Heart left ventricle (tissue), 16 donors: ENCODE measurements around the gene RRAGC. TPM values are rescaled to one million over a fixed set of nuclear protein-coding genes. Genes with fewer than 3 reads are reported as not detected.

Source experiments
- ATAC-seq, 4 donors: fragments of 200-7000 bp; cut with Tn5 transposase; one replicate each; pipeline ENCODE4 v1.9.1; 2020 to 2022; ENCODE audit warnings: moderate library complexity in 4 of 4, mild to moderate bottlenecking in 3 of 4, moderate number of reproducible peaks in 1 of 4
- DNase-seq, 5 donors: peaks; one replicate each; pipeline ENCODE4 v3.0.0-alpha.2; 2020
- H3K27ac ChIP-seq, 12 donors: fragments of 200-600 bp; sonication (generic) in 4 of 12; one replicate each; pipeline versions ENCODE4 v1.5.0 to v1.8.0; 2016 to 2022; ENCODE audit warnings: mild to moderate bottlenecking in 2 of 12
- H3K27me3 ChIP-seq, 9 donors: fragments of 200-600 bp; sonication (generic) in 2 of 9; one replicate each; pipeline versions ENCODE4 v1.5.1 to v1.8.0; 2016 to 2022; ENCODE audit warnings: mild to moderate bottlenecking in 3 of 9
- H3K36me3 ChIP-seq, 9 donors: fragments of 200-600 bp; sonication (generic) in 2 of 9; one replicate each; pipeline versions ENCODE4 v1.5.0 to v1.8.0; 2018 to 2022; ENCODE audit warnings: mild to moderate bottlenecking in 2 of 9
- H3K4me1 ChIP-seq, 12 donors: fragments of 200-600 bp; sonication (generic) in 4 of 12; one replicate each; pipeline versions ENCODE4 v1.5.0 to v1.8.0; 2016 to 2022; ENCODE audit warnings: mild to moderate bottlenecking in 3 of 12
- H3K4me3 ChIP-seq, 12 donors: fragments of 200-600 bp; sonication (generic) in 4 of 12; one replicate each; pipeline versions ENCODE4 v1.5.0 to v1.8.0; 2017 to 2022; ENCODE audit warnings: mild to moderate bottlenecking in 9 of 12, moderate library complexity in 4 of 12
- H3K9me3 ChIP-seq, 12 donors: fragments of 200-600 bp; sonication (generic) in 4 of 12; one replicate each; pipeline versions ENCODE4 v1.5.0 to v1.8.0; 2016 to 2022; ENCODE audit warnings: mild to moderate bottlenecking in 1 of 12
- CTCF ChIP-seq, 12 donors: fragments of 200-600 bp; sonication (generic) in 4 of 12; IDR thresholded peaks; one replicate each; pipeline versions ENCODE4 v1.5.0 to v1.8.0; 2018 to 2022; ENCODE audit warnings: antibody characterized with exemption in 12 of 12, mild to moderate bottlenecking in 5 of 12
- POLR2A ChIP-seq, 2 donors: fragments of 450-650 bp; IDR thresholded peaks; one replicate each; pipeline ENCODE4 v1.6.1; 2017; ENCODE audit warnings: antibody characterized with exemption in 2 of 2, mild to moderate bottlenecking in 2 of 2, moderate library complexity in 2 of 2
- WGBS, 4 donors: extraction: QIAGEN DNeasy Blood & Tissue Kit in 2 of 4; methylation state at CpG; one replicate each; pipeline versions ENCODE4 v1.1.5 to v1.1.7; 2013 to 2018; 5-methylcytosine and 5-hydroxymethylcytosine counted together
- intact Hi-C, 10 donors: fragments of 100-400 bp; cut with DNase I; formaldehyde crosslinking; loops; one replicate each; pipeline versions ENCODE4 v1.11.1 to v1.14.2; 2022
- polyA plus RNA-seq, 2 donors: library from polyadenylated mRNA; stranded (reverse); fragments of 200-250 nt; gene quantifications; one replicate each; pipeline ENCODE4 v1.2.3, GENCODE V29; 2013
- total RNA-seq, 9 donors: library from RNA; depleted of rRNA in 2 of 9; stranded (reverse); fragments of >200 nt in 2 of 9; fragmentation: NEBNext Ultra II Directional in 3 of 9; extraction: Animal tissue kit (Norgen Biotek cat#: 25700) in 3 of 9; gene quantifications; one replicate each; pipeline versions ENCODE4 v1.1.0 to v1.2.4, GENCODE V29; 2016 to 2023
- donor health status: ischemic (EF 13 %, LVEDD 7.1; RV severe dilation, severe dysfunction).
- donor health status: healthy with polysubstance abuse.
- donor health status: DM: no; HTN: yes; CAD: no.
- donor health status: DM: no; HTN: no; CAD: no.
- donor health status: ischemic (EF 25% LVEDD 6.9; RV normal size, moderate dysfunction).
- donor health status: ischemic (EF 25% LVEDD 5.7; RV mildly dilated, moderate dysfunction).
- donor health status: healthy.
- donor health status: DM: yes; HTN: yes; CAD: no.
- donor health status: ischemic (EF 35%, LVEDD 5.7; RV mildly dilated, moderate dysfunction).
- donor health status: nonischemic (EF 11% LVEDD 7.7; RV severe dilation, severe dysfunction).
- donor health status: DM: yes; HTN: yes; CAD: no.
- donor health status: PGD.
- donor health status: ischemic (EF 29% LVEDD 5.4; RV normal size, mild dysfunction).
- donor health status: nonischemic (EF 23%, LVEDD 6.1; RV moderate dilation, normal function).

Gene RRAGC
- total and polyA plus RNA-seq, 11 donors = 8.6 to 32.8 (median 22.3) TPM

- Histone ChIP-seq H3K27ac (no peak overlapping the region), H3K4me1 (peaks cover 0 to 9% (median 0%) of the 10 kb centered on the region in 12 donors), H3K4me3 (no peak overlapping the region), H3K27me3 (peaks cover 0 to 36% (median 0%) of the 10 kb centered on the region in 9 donors), H3K36me3 (peaks cover 0 to 3% (median 2%) of the 10 kb centered on the region in 9 donors), H3K9me3 (no peaks in the 10 kb centered on the region)
- intact Hi-C loops = loop anchor here in 9 of 10 donors (5.0 to 10.0 kb wide), 8 partner anchors 225 to 1238 kb away; partner anchors contain the start of genes POU3F1 (in 3 of the 9), GNL2 (in 1 of the 9) and SF3A3 (in 1 of the 9)
- DNase-seq (no peak), ATAC-seq (no peak)
- TF ChIP-seq CTCF (IDR thresholded peaks at IDR 0.05) = no peak
- TF ChIP-seq POLR2A (IDR thresholded peaks at IDR 0.05) = no peak
- 80 to 85% (median 81%) methylated on average over 3 of the region's 3 CpGs for WGBS, 4 donors
These were observed 27.2 kb downstream of the RRAGC start for GRCh38 chr1:38832370-38832734.

- no peaks in the 10 kb centered on the region for H3K9me3 ChIP-seq
- peaks cover 0 to 38% (median 0%) of the 10 kb centered on the region in 9 donors for H3K27me3 ChIP-seq
- intact Hi-C loops = loop anchor here in 9 of 10 donors (5.0 to 10.0 kb wide), 8 partner anchors 225 to 1237 kb away; partner anchors contain the start of genes POU3F1 (in 3 of the 9), GNL2 (in 1 of the 9) and SF3A3 (in 1 of the 9)
- no peak overlapping the region for H3K4me3 ChIP-seq
- no peak for ATAC-seq
- DNase-seq = no peak
- H3K27ac ChIP-seq = no peak overlapping the region
- no peak for TF ChIP-seq CTCF (IDR thresholded peaks at IDR 0.05)
- TF ChIP-seq POLR2A (IDR thresholded peaks at IDR 0.05) = no peak
- no peaks in the 10 kb centered on the region for H3K36me3 ChIP-seq
- H3K4me1 ChIP-seq = peaks cover 0 to 9% (median 0%) of the 10 kb centered on the region in 12 donors
- WGBS, 4 donors = 67 to 72% (median 70%) methylated on average over 6 of the region's 6 CpGs
These were observed 27.7 kb downstream of the RRAGC start for GRCh38 chr1:38831731-38832369.

- no peaks in the 10 kb centered on the region for H3K9me3 ChIP-seq
These were observed 30.2 kb downstream of the RRAGC start for GRCh38 chr1:38829368-38829767.

More at GRCh38 chr1:38829368-38829767, 30.2 kb downstream of the RRAGC start:
- 25 to 49% (median 38%) methylated on average over 1 of the region's 1 CpG for WGBS, 4 donors
- intact Hi-C loops = no loop called here
- TF ChIP-seq POLR2A (IDR thresholded peaks at IDR 0.05) (no peak), CTCF (IDR thresholded peaks at IDR 0.05) (no peak)
- Histone ChIP-seq H3K36me3 (no peaks in the 10 kb centered on the region), H3K4me1 (peaks cover 0 to under 1% (median 0%) of the 10 kb centered on the region in 12 donors), H3K4me3 (no peak overlapping the region), H3K27ac (no peak overlapping the region), H3K27me3 (peaks cover 0 to 38% (median 0%) of the 10 kb centered on the region in 9 donors)
- DNase-seq = no peak
- ATAC-seq = no peak
